Medulla oblongata (tissue), 1 donor: ENCODE results near the gene MVP.
"Not testable (repeated sequence)": the region's sequence is repeated elsewhere in the genome, so short reads cannot be mapped to it uniquely, and the experiment has no call there.

Source experiments
- DNase-seq: peaks from one replicate; pipeline ENCODE4 v3.0.0-alpha.2; 2015; ENCODE audit errors: extremely low spot score

The MVP gene

GRCh38 chr16:29820271-29820701 lies at the start of gene MVP:
Gene MVP, plus strand, starts transcription at chr16:29820462. Its CDS starts 10,088 bp downstream, at chr16:29830550.
- peak; percentile 78 for DNase-seq

GRCh38 chr16:29772330-29772729 lies 47.9 kb upstream of the MVP start:
- DNase-seq: not testable (repeated sequence)

GRCh38 chr16:29774730-29775129 lies 45.5 kb upstream of the MVP start:
- DNase-seq: no peak

- DNase-seq: no peak
These were observed 44.4 kb upstream of the MVP start for GRCh38 chr16:29775742-29776408.

GRCh38 chr16:29777576-29778350 lies 42.5 kb upstream of the MVP start, which contains the start of gene ZG16:
Gene ZG16, plus strand, starts transcription at chr16:29778256. Its CDS starts 1,011 bp downstream, at chr16:29779267.
- DNase-seq: no peak

- no peak for DNase-seq
These were observed 40.8 kb upstream of the MVP start for GRCh38 chr16:29779474-29779873.

- not testable (repeated sequence) for DNase-seq
These were observed 36.9 kb upstream of the MVP start for GRCh38 chr16:29783094-29783953.

- no peak for DNase-seq
These were observed 36.1 kb upstream of the MVP start for GRCh38 chr16:29784157-29784556.

- DNase-seq: peak; percentile 55
These were observed 35.3 kb upstream of the MVP start for GRCh38 chr16:29784901-29785500.

- DNase-seq: not testable (repeated sequence)
These were observed 33.1 kb upstream of the MVP start for GRCh38 chr16:29787155-29787554.

- no peak for DNase-seq
These were observed 30.5 kb upstream of the MVP start for GRCh38 chr16:29789775-29790182.

- peak; percentile 99 for DNase-seq
These were observed 29.9 kb upstream of the MVP start, which contains the start of gene KIF22 for GRCh38 chr16:29790183-29790948. Gene KIF22, plus strand, starts transcription at chr16:29790751. Its CDS starts 9 bp downstream, at chr16:29790760.

GRCh38 chr16:29790949-29791844 lies 29.1 kb upstream of the MVP start:
- no peak for DNase-seq

- no peak for DNase-seq
These were observed 28.1 kb upstream of the MVP start for GRCh38 chr16:29791845-29792807.

GRCh38 chr16:29793153-29793552 lies 27.1 kb upstream of the MVP start:
- not testable (repeated sequence) for DNase-seq

GRCh38 chr16:29794231-29794710 lies 26.0 kb upstream of the MVP start:
- no peak for DNase-seq

GRCh38 chr16:29802416-29802935 lies 17.8 kb upstream of the MVP start:
- no peak for DNase-seq

GRCh38 chr16:29804020-29804419 lies 16.2 kb upstream of the MVP start:
- no peak for DNase-seq
